ENCODE data around the gene CDHR4.
"Not testable (repeated sequence)": the region's sequence is repeated elsewhere in the genome, so short reads cannot be mapped to it uniquely, and the experiment has no call there.

Gene CDHR4

DNA sequence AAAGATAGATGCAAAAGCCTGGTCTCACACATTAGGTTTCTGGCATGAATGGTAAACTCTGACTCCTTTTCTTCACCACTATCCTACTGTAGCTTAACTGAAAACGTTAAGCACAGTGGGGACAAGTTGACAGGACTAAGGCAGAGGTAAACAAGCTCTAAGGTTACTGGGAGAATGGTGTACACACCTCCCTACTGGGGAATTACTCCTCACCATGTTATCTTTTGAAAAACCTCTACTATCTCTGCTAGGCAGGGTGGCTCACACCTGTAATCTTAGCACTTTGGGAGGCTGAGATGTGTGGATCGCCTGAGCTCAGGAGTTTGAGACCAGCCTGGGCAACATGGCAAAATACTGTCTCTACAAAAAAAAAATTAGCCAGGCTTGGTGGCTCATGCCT is 42.5 kb downstream of the CDHR4 start:
- DNase-seq (ENCODE audit: low read depth, low spot score) = no peak
- H3K4me1 ChIP-seq (ENCODE audit: control insufficient read depth, insufficient read depth, low read length) = no peaks in the 10 kb centered on the region
- no CpG with 5 or more reads among the region's 2 CpGs for WGBS (ENCODE audit: insufficient coverage, insufficient read length)
- H3K9me3 ChIP-seq (ENCODE audit: control insufficient read depth, insufficient read depth, low read length) = no peaks in the 10 kb centered on the region
- no peak overlapping the region for H3K4me3 ChIP-seq (ENCODE audit: low read length)
- H3K27ac ChIP-seq (ENCODE audit: low read length) = no peak overlapping the region
- no peaks in the 10 kb centered on the region for H3K27me3 ChIP-seq (ENCODE audit: control insufficient read depth, insufficient read depth, low read length)
- H3K36me3 ChIP-seq (ENCODE audit: control insufficient read depth, insufficient read depth, low read length) = no peaks in the 10 kb centered on the region

DNA sequence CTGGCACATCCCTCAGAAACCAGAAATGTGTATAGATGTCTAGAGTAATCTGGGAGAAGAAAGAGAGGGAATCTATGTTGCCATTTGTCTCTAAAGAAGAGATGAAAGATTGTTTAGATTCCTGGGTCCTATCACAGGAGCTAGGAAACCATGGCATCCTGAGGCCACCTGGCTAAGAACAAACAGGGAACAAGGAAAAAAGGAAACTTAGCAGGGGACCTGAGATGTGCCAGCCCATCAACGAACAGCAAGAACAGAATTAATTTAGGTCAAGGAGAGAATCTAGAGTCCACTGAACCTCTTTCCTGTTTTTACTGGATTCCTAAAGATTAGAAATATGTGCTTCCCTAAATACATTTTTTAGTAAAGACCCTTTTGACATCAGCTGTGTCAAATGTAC is 43.6 kb downstream of the CDHR4 start:
- no peaks in the 10 kb centered on the region for H3K36me3 ChIP-seq (ENCODE audit: control insufficient read depth, insufficient read depth, low read length)
- H3K4me3 ChIP-seq (ENCODE audit: low read length) = no peak overlapping the region
- no peak overlapping the region for H3K27ac ChIP-seq (ENCODE audit: low read length)
- H3K27me3 ChIP-seq (ENCODE audit: control insufficient read depth, insufficient read depth, low read length) = no peaks in the 10 kb centered on the region
- no peaks in the 10 kb centered on the region for H3K9me3 ChIP-seq (ENCODE audit: control insufficient read depth, insufficient read depth, low read length)
- no CpG with 5 or more reads among the region's 1 CpG for WGBS (ENCODE audit: insufficient coverage, insufficient read length)
- no peaks in the 10 kb centered on the region for H3K4me1 ChIP-seq (ENCODE audit: control insufficient read depth, insufficient read depth, low read length)
- DNase-seq (ENCODE audit: low read depth, low spot score) = no peak

DNA sequence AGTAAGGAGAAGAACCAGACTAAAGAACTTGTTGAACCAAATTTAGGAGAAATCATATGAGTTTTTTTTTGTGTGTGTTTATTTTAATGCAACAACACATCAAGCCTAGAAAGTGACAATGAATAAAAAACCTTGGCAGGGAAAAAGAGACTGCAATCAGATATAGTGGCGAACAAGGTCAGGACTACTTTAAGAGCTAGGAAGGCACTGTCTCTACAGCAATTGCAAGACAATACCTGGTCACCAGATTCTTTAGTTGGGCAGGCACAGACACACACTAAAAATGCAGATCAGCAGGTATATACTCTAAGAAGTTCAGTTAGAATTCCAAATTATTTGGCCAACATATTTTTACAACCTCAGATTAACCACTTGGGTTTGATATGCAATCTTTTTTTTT is 45.1 kb downstream of the CDHR4 start:
- no CpG with 5 or more reads among the region's 1 CpG for WGBS (ENCODE audit: insufficient coverage, insufficient read length)
- Histone ChIP-seq H3K4me3 (ENCODE audit: low read length) (no peak overlapping the region), H3K9me3 (ENCODE audit: control insufficient read depth, insufficient read depth, low read length) (no peaks in the 10 kb centered on the region), H3K27me3 (ENCODE audit: control insufficient read depth, insufficient read depth, low read length) (no peaks in the 10 kb centered on the region), H3K27ac (ENCODE audit: low read length) (no peak overlapping the region), H3K4me1 (ENCODE audit: control insufficient read depth, insufficient read depth, low read length) (no peaks in the 10 kb centered on the region), H3K36me3 (ENCODE audit: control insufficient read depth, insufficient read depth, low read length) (no peaks in the 10 kb centered on the region)
- no peak for DNase-seq (ENCODE audit: low read depth, low spot score)

DNA sequence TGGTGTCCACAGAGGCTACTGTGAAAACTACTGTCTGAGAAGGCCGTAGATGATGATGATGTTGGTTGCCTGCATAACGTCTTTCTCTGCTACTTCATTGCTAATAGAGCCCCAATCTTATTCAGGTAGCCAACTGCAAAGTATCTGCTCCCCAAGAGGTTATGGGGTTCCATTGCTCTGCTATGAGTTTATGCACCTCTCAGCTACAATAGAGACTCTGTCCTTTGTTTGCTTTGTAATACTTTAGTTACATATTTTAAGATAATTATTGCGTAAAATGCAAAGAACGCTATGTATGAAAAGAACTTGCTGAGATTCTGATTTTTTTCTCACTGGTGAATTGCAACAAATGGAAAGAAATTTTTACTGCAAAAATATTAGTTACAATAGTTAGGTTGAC is 48.2 kb downstream of the CDHR4 start:
- no peaks in the 10 kb centered on the region for H3K9me3 ChIP-seq (ENCODE audit: control insufficient read depth, insufficient read depth, low read length)
- no peaks in the 10 kb centered on the region; the same call in 1 of the 2 replicates for H3K36me3 ChIP-seq (ENCODE audit: control insufficient read depth, insufficient read depth, low read length)
- no peaks in the 10 kb centered on the region for H3K27me3 ChIP-seq (ENCODE audit: control insufficient read depth, insufficient read depth, low read length)
- no peak overlapping the region for H3K27ac ChIP-seq (ENCODE audit: low read length)
- H3K4me1 ChIP-seq (ENCODE audit: control insufficient read depth, insufficient read depth, low read length) = no peaks in the 10 kb centered on the region
- no peak for DNase-seq (ENCODE audit: low read depth, low spot score)
- H3K4me3 ChIP-seq (ENCODE audit: low read length) = no peak overlapping the region
- no CpG with 5 or more reads among the region's 4 CpGs for WGBS (ENCODE audit: insufficient coverage, insufficient read length)

DNA sequence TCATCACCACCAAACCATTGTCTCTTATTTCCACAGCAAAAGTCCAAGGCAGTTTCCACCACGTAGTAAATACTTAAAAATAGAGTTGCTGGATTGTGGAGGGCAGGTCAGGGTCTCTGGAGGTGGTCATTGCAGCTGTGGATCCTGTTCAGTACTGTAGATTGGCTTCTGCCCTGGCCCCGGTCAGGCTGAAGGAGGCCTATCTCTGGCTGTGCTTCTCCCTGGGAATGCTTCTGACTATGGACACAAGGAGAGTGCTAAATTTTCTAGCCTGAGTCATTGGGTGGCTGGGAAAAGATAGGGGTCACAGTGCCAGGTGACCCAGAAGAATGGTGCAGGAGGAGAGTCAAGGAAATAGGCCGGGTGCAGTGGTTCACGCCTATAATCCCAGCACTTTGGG is 49.6 kb downstream of the CDHR4 start:
- H3K4me3 ChIP-seq (ENCODE audit: low read length) = no peak overlapping the region
- DNase-seq (ENCODE audit: low read depth, low spot score) = no peak
- H3K27ac ChIP-seq (ENCODE audit: low read length) = no peak overlapping the region
- H3K27me3 ChIP-seq (ENCODE audit: control insufficient read depth, insufficient read depth, low read length) = no peaks in the 10 kb centered on the region
- WGBS (ENCODE audit: insufficient coverage, insufficient read length) = no CpG with 5 or more reads among the region's 4 CpGs
- no peaks in the 10 kb centered on the region for H3K4me1 ChIP-seq (ENCODE audit: control insufficient read depth, insufficient read depth, low read length)
- H3K36me3 ChIP-seq (ENCODE audit: control insufficient read depth, insufficient read depth, low read length) = no peaks in the 10 kb centered on the region; the same call in 1 of the 2 replicates
- H3K9me3 ChIP-seq (ENCODE audit: control insufficient read depth, insufficient read depth, low read length) = no peaks in the 10 kb centered on the region

DNA sequence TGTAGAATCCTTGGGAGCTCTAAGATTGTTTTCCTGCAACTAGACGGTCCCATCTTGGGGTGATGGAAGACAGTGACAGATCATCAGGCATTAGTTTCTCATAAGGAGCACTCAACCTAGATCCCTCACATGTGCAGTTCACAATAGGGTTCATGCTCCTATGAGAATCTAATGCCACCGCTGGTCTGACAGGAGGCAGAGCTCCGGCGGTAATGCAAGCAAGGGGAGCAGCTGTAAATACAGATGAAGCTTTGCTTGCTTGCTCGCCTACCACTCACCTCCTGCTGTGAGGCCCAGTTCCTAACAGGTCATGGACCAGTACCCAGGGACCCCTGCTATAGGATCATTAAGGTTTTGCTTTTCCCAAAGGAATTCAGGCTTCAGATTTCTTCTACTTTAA is 50.8 kb downstream of the CDHR4 start:
- H3K9me3 ChIP-seq (ENCODE audit: control insufficient read depth, insufficient read depth, low read length); DNase-seq (ENCODE audit: low read depth, low spot score): not testable (repeated sequence)

DNA sequence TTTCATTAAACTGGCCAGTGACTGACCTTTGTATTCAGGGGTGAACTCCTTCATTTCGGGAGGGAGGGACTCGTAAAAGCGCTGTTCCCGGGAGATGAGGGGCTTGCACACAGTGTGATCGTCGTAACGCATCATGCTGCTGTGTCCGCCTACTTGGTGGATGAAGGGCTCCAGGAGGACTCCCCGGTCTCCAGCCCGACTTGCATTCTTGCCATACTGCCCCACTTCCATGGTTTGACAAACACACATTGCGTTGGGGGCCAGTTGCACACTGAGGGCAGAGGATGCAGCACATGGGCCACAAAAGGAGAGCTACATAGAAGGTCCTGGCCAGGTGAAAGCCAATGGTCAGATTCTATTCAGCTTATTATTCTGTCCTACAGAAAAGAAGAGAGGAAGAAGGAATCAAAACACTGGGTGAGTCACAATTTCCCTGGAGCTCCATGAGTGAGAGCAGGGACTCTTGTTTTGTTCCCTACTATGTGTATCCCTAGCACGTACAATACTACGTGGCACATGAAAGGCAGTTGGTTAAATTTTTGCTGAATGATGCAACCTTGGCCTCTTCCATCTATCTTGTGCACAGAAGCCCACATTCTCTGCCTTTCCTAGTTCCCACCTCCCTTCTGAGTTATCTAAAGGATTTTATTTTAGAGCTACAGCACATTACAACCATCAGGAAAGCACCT is 51.7 kb downstream of the CDHR4 start:
- H3K36me3 ChIP-seq (ENCODE audit: control insufficient read depth, insufficient read depth, low read length) = no peaks in the 10 kb centered on the region; the same call in 1 of the 2 replicates
- no peaks in the 10 kb centered on the region for H3K27me3 ChIP-seq (ENCODE audit: control insufficient read depth, insufficient read depth, low read length)
- H3K4me3 ChIP-seq (ENCODE audit: low read length) = no peak overlapping the region
- no peak for DNase-seq (ENCODE audit: low read depth, low spot score)
- no peak overlapping the region for H3K27ac ChIP-seq (ENCODE audit: low read length)
- H3K4me1 ChIP-seq (ENCODE audit: control insufficient read depth, insufficient read depth, low read length) = no peaks in the 10 kb centered on the region
- H3K9me3 ChIP-seq (ENCODE audit: control insufficient read depth, insufficient read depth, low read length) = no peaks in the 10 kb centered on the region
- no CpG with 5 or more reads among the region's 13 CpGs for WGBS (ENCODE audit: insufficient coverage, insufficient read length)

More for the DNA sequence above, 50.8 kb downstream of the CDHR4 start:
- not testable (repeated sequence) for H3K27me3 ChIP-seq (ENCODE audit: control insufficient read depth, insufficient read depth, low read length); H3K4me1 ChIP-seq (ENCODE audit: control insufficient read depth, insufficient read depth, low read length); H3K36me3 ChIP-seq (ENCODE audit: control insufficient read depth, insufficient read depth, low read length); H3K4me3 ChIP-seq (ENCODE audit: low read length); H3K27ac ChIP-seq (ENCODE audit: low read length)
- no CpG with 5 or more reads among the region's 5 CpGs for WGBS (ENCODE audit: insufficient coverage, insufficient read length)

DNA sequence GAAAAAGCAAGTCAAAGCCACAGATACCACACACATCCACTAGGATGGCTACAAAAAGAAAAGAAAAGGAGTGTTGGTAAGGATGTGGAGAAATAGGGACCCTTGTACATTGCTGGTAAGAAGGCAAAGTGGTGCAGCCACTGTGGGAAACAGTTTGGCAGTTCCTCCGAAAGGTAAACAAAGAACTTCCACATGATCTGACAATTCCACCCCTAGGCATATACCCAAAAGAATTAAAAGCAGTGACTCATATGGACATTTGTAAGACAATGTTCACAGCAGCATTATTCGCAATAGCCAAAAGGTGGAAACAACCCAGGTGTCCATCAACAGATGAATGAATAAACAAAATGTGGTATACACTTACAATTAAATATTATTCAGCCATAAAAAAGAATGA is 53.7 kb downstream of the CDHR4 start:
- WGBS (ENCODE audit: insufficient coverage, insufficient read length) = no CpG with 5 or more reads among the region's 2 CpGs
- H3K27me3 ChIP-seq (ENCODE audit: control insufficient read depth, insufficient read depth, low read length) = no peaks in the 10 kb centered on the region
- H3K4me1 ChIP-seq (ENCODE audit: control insufficient read depth, insufficient read depth, low read length) = no peaks in the 10 kb centered on the region
- H3K9me3 ChIP-seq (ENCODE audit: control insufficient read depth, insufficient read depth, low read length) = no peaks in the 10 kb centered on the region
- H3K36me3 ChIP-seq (ENCODE audit: control insufficient read depth, insufficient read depth, low read length) = no peaks in the 10 kb centered on the region; the same call in 1 of the 2 replicates
- no peak overlapping the region for H3K4me3 ChIP-seq (ENCODE audit: low read length)
- no peak overlapping the region for H3K27ac ChIP-seq (ENCODE audit: low read length)
- no peak for DNase-seq (ENCODE audit: low read depth, low spot score)

All from iPS DF 6.9 (cell line).